ENCODE measurements around the gene LRSAM1.

LRSAM1 gene

DNA sequence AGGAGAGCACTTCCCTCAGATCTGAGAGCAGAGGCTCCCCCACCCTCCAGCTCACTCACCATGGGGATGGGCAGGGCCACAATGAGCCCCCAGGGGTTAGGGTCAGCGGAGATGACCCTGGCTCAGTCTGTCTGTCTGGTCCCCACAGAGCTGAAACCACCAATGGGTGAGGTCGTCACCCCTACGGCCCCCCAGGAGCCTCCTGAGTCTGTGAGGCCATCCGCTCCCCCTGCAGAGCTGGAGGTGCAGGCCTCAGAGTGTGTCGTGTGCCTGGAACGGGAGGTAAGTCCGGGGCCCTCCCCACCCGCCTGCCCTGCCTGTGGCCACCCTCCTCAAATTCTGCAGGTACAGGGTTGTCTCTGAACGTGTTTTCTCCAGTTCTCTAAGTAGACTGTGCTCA is 49.6 kb downstream of the LRSAM1 start:
- no peak for DNase-seq

DNA sequence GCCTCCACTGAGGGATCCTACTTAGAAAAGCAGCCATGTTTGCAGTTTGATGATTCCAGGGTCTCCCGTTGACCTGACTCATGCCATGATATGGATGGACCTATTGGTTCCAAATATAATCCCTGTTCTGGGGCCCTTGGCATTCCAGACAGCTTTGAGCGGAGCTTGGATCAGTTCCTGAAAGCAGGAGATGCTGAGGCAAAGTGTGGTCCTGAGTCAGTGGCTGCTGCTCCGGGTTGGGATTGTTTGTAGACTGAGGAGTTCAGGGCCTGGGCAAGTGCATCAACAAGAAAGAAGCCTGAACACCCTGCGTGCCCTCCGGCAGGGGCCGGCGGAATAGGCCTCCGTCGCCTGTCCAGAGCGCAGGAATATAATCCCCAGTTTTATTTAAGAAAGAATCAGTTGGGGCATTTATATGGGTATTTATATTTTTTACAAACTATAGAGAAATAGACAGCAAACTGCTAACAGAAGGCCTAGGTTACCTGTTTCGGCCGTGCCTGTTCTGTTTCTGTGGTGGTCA is 50.6 kb downstream of the LRSAM1 start:
- DNase-seq: no peak

DNA sequence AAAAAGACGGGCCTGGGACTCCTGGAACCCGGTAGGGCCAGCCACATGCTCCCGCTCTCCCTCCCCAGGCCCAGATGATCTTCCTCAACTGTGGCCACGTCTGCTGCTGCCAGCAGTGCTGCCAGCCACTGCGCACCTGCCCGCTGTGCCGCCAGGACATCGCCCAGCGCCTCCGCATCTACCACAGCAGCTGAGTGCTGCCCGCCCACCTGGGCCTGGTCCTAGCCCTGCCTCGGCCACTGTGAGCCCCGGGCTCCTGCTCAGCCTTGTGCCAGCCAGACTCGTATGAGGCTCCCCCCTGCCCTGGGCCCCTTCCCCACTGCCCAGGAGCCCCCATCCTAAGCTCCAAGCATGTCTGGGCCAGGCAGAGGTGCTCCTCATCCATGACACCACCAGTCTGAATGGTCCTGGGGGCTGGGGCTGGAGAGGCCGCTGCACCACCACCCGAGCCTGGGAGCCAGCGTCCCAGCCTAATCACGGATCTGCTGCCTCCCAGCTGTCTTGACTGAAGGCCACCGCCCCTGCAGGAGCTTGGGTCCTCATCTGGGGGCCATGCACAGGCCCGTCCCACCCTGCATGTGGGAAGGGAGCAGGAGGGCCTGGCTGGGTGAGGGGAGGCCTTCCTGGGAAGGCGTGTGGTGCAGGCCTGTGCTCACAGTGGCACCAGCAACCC is 51.5 kb downstream of the LRSAM1 start:
- no peak for DNase-seq

DNA sequence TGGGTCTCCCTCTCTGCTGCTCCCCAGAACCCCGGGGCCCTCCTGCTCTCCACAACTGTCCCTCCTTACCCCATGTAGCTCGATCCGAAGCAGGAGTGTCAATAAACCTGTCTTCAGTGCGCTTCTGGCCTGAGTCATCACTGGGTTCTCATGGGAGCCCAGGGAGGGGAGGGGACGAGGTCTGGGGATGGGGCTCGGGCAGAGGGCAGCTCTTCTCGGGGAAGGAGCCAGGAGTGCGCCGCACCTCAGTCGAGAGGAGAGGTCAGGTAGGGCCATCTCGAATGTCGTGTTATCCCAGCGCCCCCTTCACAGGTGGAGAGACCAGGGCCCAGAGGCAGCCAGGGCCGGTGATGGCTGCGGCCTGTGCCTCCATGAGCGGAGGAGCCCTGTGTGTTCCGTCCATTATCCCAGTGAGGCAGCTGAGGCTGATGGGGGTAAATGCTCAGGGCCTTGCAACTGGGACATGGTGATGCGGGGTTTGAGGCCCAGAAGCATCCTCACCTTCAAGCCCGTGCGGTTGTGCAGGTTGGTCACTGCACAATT is 52.1 kb downstream of the LRSAM1 start:
- no peak for DNase-seq

DNA sequence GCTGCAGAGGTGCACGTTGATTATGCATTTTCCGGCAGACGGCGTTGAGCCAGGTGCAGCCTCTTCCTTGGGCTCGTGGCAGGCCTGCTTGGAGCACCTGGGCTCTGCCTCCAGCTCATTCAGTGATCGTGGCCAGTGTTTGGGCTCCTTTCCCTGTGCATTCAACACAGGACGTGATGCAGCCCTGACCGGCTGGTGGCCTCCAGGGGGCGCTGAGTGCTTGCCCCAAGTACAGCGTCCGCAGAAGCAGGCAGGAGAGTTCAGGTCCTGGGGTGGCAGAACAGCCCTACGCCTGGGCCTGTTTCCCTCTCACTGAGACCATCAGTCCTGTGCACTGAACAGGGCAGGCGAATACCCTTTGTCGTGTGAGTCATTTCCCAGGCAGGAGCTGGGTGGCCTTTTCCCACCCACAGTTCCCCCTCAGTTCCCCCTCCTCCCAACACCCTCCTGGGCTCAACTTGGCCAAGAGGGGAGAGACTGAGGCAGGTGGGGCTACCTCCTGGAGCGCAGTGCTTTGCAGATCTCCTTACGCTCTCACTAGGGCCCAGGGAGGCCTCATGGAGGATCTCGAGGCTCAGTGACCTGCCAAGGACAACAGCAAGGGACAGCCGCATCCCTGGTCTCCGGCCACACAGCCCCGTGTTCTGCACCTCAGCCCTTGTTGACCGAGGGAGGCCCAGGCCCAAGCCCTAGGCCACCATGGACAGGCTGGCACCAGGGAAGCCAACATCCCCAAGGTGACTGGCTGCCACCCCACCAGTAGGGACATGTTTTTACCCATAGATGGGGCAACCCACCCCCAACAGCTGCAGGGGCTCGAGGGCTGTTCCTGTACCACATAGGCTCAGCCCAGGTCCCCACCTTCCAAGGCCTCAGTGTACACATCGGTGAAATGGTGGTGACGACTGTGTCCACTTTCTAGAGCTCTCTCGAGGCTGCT is 52.9 kb downstream of the LRSAM1 start:
- peak; percentile 80 for DNase-seq

DNA sequence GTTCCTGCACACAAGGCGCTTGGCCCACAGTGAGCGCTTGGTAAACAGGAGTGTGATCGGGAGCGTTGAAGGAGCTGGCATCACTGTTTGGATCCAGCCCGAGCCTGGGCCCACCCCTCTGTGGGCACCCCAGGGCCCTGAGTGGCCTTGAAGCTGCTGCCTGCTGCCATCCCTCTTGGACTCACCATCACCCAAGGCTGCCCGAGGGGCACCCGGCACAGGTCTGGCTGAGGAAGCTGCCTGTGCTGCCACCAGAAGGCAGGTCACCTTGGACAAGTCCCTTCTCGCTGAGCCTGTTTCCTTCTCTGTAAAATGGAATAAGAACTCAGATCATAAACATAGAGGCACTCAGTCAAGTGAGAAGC is 53.6 kb downstream of the LRSAM1 start:
- DNase-seq: no peak

DNA sequence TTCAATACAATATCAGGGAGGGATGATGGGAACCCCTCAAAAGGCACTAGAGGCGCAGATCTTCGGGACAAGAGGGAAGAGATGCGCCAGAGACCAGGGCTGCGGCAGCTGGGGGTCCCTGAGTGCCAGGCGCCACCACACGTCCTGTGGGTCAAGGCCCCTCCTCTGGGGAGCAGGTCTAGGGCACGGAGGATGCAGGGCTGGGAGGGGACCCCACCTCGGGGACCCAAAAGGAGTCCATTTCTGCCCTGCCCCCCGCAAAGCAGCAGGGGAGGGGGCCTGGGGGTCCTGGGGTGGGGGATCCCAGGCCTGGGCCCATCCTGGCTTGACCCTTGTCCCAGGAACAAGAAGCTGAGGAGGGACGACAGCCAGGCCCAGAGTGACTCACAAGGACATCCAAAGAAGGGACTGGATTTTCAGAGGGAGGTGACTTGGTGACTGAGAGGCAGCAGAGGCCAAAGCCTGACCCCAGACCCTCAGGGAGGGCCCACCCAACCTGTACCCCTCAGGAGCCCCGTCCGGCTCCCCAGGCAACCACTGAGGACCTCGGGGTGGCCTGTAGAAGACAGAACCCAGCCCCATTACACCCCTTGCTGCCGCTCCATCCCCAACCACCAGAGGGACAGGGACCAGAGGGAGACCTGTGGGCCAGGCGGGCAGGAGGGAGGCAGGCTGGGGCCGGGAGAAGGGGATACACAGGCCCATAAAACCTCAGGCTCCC is 54.2 kb downstream of the LRSAM1 start:
- peak; percentile 32 for DNase-seq

DNA sequence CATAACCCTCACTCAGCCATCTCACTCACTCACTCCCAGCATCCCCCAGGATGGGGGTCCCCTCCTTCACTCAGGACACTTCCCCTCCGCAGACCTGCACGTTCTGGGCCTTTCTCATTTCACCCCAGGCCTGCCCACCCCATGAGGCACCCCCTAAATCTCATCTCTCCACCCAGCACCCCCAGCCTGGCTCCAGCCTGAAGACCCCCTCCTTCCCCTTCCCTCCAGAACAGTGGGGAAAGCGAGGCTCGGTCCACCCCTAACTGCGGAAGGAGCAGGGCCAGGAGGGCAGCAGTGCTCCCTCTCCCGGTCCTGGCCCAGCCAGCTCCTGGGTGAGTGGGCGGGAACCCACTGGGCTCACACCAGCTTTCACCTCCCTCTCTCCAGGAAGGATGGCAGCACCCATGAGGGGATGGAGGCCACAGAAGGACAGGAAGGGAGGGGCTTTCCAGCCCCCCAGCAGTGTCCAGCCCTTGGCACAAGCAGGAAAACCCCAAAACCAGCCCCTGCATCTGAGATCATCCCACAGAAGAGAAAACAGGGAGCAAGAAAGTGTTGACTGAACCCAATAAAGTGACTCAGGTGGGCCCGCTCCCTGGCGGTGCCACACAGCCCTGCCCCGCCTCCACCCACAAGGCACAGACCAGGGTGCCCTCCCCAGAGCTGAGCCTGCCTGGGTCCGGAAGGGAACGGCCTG is 55.0 kb downstream of the LRSAM1 start:
- DNase-seq: no peak

DNA sequence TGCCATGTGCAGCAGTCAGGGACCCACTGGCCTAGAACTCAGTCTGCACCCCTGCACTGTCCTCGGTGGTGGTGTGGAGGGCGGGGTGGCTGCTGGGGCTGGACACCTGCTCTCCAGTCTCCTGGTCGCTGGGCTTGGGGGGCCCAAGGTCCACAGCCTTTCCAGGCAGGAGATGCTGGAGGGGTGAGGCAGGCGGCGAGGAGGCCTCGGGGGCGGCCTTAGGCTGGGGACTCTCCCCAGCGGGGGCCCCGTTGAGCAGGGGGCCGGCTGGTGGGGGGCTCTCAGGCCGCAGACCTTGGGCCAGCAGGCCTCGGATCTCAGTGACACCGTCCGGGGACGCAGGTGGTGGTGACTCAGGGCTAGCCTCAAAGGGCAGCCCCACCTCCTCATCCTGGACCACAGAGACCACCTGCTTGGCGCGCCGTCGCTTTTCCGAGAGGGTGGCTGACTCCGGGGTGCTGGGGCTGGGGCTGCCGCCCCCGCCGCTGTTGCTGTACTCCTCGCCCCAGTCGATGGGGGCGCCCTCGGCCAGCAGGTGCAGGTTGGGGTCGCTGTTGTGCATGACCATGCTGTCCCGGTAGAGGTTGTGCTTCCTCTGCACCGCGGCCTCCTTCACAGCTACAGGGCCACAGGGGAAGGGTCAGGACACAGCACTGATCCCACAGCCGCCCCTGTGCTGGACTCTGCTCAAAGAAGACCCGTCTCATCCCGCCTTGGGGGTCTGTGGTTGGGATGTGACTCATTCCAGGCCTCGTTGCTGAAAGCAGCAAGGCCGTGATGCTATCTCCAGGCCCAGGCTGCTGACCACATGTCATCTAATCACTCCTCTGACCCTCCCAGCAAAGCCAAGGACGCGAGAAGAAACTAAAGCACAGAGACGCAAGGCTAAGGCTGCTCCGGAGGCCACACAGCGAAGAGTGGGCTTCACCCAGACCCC is 55.8 kb downstream of the LRSAM1 start:
- DNase-seq: no peak

DNA sequence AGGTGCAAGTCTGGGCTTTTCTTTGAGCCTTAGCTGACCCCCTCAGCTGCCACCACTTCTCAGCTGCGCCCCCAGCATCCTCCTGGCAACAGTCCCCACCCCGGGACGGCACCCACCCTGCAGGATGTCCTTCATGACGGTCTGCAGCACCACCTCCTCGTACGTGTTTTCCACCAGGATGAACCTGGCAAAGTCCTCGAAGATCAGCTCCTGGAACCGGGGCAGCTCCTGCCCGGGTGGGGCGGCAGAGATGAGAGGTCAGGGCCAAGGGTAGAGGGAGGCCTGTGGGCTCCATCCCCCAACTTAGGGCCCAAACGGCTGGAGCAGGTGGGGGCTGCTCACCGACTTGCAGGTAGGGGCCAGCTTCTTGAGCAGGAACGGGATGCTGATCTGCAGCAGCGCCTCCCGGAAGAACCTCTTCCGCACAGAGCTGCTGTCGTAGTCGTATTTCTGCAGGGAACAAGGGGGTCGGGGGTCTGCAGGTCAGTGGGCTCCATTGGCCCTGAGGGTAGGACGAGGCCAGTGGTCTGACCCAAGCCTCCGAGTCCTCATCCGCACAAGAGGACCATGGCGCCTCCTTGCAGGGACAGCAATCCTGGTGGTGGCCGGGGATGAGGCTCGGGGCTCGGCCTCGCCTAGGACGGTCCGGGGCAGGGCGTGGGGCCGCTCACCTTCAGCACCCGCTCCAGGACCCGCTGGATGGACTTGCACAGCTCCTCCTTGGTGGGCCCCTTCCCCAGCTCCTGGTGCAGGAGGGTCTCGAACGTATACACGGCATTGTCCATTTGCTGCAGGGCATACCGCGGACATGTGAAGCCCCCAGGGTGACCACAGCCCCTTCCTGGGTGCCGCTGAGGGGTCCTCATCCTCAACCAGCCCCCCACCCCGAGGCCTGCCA is 56.7 kb downstream of the LRSAM1 start:
- DNase-seq: no peak

DNA sequence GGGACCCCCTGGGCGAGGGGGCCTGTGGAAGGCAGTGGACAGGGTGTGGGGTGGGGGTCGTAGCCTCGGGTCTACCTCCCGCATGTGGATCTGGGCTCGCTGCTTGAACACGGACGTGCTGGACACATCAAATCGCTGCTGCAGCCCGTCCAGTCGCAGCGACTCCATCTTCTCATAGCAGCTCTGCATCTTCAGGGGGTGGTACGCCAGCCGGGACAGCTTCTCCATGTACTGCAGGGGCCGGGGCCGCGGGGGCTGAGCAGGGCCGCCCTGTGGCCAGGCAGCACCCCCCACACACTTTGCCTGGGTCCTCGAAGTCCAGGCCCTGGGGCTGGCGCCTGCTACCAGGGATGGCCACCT is 57.6 kb downstream of the LRSAM1 start:
- no peak for DNase-seq

DNA sequence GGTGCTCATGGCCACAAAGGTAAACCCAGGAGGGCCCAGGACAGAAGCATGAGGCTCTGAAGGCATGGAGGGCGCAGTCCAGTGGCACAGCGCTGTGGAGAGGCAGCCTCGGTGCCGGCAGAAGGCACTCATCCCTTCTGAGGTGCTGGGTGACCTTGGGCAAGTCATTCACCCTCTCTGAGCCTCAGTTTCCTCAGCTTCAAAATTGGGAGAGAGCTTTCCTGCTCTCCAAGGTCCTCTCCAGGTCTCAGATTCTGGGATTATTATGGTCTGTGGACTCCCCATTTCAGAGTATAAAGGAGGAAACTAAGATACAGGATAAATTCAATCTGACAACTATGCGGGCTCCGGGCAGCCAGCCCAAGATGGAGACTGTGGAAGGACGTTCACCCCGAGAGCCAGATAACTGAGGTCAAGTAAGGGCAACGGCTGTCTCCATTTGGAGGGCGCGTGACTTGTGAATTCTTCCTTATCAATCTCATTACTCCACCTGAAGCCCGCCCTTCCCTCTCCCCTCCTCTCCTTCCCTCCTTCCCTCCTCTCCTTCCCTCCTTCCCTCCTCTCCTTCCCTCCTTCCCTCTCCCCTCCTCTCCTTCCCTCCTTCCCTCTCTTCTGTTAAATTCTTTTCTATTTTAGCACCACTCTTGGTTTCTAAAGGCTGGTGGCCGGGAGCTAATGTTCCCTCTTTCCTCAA is 58.1 kb downstream of the LRSAM1 start:
- no peak for DNase-seq

DNA sequence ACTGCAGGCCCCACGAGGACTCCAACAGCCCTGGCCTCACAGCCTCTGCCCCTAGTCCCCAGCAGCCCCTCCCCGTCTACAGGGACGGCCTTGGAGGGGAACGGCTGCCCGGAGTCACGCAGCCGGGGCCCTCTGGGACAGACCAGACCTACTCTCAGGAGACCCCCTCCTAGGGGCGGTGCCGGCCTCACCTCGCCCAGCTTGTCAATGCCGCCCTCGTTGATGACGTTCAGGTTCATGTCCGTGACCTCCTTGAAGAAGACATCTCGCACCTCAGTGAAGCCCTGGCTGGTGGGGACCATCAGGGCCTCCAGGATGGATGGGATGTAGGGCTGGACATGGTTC is 58.6 kb downstream of the LRSAM1 start:
- DNase-seq: no peak

DNA sequence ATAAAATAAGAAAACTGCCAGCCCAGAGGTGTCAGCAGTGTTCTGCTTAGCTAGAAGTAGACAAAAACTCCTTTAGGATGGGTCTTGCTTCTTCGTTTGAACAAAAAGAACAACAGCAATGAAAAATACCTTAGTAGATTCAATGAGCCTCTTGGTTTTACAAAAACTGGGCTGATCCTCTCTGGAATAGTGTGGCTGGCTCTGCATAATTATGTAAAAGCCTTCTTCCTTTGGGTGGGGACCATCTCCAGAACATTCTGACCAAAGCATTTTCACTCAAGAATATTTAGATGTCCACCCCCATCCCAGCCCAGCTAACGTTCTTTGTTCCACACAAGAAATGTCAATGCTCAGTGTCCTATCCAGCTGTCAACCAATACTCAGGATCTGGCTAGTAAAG is 63.2 kb downstream of the LRSAM1 start:
- DNase-seq: no peak

DNA sequence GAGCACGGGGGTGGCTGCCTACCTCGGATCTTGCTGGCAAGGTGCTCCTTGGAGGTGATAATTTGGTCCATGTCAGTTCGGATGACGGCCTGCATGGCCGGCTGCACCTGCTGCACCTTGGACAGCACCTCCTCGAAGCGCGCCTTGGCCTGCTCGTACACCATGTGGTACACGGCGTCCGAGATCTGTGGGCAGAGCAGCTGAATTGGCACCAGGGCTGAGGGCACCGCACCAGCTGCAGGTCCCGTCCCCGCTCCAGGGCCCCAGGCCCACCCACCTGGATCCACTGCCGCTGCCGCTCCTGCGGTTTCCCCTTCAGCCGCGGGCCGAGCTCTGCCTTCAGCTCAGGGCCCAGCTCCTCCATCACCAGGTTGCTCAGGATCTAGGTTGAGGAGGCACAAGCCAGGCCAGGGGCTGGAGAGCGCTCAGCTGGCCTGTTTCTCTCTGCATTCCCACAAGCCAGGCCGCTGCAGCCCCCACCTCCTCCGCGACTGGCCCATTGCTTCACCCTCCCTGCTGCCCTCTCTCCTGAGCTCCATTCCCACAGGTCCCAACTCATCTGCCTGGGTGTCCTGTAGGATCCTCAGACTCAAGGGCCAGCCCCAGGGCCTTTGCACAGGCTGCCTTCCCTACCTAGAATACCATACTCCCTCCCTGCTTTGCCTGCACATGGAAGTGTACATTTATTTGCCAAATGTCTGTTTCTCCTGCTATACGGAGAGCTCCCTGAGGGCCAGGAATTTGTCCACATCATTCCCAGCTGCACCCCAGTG is 65.7 kb downstream of the LRSAM1 start:
- no peak for DNase-seq

DNA sequence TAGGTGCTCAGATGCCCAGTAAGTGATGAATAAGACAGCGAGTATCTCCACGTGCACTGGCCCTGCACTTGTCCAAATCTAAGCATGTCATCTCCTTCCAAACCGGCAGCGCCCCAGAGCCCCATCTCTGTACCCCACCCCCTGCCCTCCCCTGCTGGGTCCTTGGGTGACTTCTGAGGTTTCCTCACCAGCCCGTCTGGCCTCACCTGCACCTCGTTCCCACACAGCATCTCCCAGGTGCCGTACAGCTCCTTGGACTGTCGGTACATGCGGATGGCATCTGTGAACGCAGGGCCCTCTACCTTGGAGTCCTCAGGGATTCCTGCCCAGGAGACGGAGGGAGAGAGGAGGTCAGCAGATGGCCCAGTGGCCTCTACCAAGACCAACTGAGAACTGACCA is 66.3 kb downstream of the LRSAM1 start:
- no peak for DNase-seq

DNA sequence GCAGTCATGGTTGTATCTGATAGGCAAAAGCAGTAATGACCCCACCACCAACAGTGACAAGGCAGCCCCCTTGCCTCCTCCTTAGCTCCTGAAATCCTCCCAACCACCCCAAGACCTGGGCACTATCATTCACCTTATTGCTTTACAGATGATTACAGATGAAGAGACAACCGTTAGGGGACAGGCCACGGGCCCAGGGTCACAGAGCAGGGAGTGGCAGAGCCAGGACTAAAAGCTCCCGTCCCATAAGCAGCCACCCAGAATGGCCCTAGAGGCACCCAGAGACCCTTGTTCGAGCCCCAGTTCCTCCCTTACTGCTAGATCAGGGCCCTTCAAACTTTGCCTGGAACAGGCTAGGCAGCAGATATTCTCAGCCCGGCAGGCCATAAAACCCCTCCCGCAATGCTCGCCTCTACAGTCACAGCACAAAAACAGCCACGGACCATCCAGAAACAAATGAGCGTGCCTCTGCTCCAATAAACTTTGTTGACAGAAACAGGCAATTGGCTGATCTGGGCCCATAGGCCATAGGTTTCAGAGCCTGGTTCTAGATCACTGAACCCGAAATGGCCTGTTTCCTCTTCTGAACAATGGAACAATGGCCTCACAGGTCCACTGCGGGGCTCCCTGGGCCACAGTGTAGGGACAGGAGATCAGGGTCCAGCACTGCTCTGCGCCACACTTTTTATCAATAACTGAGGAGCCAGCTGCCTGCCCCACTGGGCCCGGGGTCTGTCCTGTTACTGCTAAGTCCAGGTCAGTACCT is 67.0 kb downstream of the LRSAM1 start:
- DNase-seq: no peak
